Measurements from ENCODE around the gene KRTAP10-8. TPM values are rescaled to one million over a fixed set of nuclear protein-coding genes. Genes with fewer than 3 reads are reported as not detected.
"Not testable (repeated sequence)": the region's sequence is repeated elsewhere in the genome, so short reads cannot be mapped to it uniquely, and the experiment has no call there.

The KRTAP10-8 gene
- total and polyA plus RNA-seq, 7 donors, result not detected

DNA sequence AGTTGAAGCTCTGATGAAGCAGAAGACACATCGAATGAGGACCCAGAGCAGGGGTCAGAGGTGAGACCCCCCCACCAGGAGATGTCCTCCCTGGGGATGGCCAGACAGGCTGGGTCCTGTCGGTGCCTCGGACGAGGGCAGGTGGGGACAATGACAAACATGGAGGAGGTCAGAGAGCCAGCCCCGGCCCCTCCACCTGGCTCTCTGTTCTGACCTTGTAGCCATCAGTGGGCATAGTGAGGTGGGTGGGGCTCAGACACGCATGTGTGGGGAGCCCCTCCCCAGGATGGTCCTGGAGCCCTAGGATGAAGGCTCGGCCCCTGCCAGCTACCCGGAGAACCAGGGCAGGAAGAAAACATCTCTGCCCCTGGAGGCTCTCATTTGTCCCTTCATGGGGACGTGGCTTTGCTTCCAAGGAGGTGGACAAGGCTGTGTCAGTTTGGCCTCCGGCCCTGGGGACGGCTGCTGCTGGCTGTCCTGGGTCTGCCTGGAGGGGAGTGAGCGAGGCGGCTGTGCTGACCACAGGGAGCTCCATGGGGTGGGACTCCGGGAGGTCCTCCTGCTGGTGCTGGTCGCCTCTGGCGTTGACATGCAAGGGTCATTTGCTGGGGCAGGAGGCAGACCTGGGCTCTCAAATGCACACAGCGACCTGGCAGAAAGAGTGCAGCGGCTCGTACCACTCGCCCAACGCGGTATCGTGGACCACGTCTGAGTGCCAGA, 22.1 kb upstream of the KRTAP10-8 start:
- H3K9me3 ChIP-seq, result no peaks in the 10 kb centered on the region
- no peak overlapping the region for H3K27ac ChIP-seq
- TF ChIP-seq EP300 (IDR thresholded peaks at IDR 0.05) (no peak), POLR2A (IDR thresholded peaks at IDR 0.05) (no peak), POLR2AphosphoS5 (IDR thresholded peaks at IDR 0.05) (no peak)
- TF ChIP-seq, protein P1, sequence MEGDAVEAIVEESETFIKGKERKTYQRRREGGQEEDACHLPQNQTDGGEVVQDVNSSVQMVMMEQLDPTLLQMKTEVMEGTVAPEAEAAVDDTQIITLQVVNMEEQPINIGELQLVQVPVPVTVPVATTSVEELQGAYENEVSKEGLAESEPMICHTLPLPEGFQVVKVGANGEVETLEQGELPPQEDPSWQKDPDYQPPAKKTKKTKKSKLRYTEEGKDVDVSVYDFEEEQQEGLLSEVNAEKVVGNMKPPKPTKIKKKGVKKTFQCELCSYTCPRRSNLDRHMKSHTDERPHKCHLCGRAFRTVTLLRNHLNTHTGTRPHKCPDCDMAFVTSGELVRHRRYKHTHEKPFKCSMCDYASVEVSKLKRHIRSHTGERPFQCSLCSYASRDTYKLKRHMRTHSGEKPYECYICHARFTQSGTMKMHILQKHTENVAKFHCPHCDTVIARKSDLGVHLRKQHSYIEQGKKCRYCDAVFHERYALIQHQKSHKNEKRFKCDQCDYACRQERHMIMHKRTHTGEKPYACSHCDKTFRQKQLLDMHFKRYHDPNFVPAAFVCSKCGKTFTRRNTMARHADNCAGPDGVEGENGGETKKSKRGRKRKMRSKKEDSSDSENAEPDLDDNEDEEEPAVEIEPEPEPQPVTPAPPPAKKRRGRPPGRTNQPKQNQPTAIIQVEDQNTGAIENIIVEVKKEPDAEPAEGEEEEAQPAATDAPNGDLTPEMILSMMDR (IDR thresholded peaks at IDR 0.05), result no peak
- WGBS, 2 donors, result 74 to 80% methylated on average over 24 of the region's 24 CpGs
- no peaks in the 10 kb centered on the region for H3K4me1 ChIP-seq
- no peak overlapping the region for H3K4me3 ChIP-seq
- no peak for DNase-seq
- H3K27me3 ChIP-seq, result peaks cover 0 to 59% (median 30%) of the 10 kb centered on the region in 3 donors
- H3K36me3 ChIP-seq, result no peaks in the 10 kb centered on the region
- intact Hi-C loops (cut with DNase I), result no loop called here

DNA sequence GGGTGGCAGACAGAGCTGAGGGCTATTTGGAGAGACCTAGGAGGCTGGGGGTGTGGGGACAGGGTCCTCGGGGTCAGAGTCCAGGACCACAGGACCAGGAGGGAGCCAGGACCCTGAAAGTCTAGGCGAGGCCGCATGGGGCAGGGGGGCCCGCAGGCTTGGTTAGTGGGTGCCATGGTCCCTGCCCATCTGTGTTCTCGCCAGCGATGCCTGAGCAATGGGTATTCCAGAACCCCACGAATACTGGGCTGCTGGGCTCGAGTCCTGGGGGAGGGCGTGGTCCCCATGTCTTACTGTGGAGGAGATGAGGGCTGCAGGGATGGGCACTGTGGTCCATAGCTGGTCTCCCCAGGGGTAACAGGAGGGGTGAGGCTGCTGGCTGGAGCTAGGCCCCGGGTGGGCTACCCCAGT, 21.6 kb upstream of the KRTAP10-8 start:
- Histone ChIP-seq H3K9me3 (no peaks in the 10 kb centered on the region), H3K4me3 (no peak overlapping the region), H3K4me1 (no peaks in the 10 kb centered on the region), H3K27ac (no peak overlapping the region), H3K36me3 (no peaks in the 10 kb centered on the region), H3K27me3 (peaks cover 0 to 53% (median 30%) of the 10 kb centered on the region in 3 donors)
- 68 to 86% methylated on average over 10 of the region's 10 CpGs for WGBS, 2 donors
- TF ChIP-seq POLR2AphosphoS5 (IDR thresholded peaks at IDR 0.05) (no peak), POLR2A (IDR thresholded peaks at IDR 0.05) (no peak), EP300 (IDR thresholded peaks at IDR 0.05) (no peak)
- TF ChIP-seq, protein P1 (IDR thresholded peaks at IDR 0.05), result no peak
- intact Hi-C loops (cut with DNase I), result no loop called here
- no peak for DNase-seq

DNA sequence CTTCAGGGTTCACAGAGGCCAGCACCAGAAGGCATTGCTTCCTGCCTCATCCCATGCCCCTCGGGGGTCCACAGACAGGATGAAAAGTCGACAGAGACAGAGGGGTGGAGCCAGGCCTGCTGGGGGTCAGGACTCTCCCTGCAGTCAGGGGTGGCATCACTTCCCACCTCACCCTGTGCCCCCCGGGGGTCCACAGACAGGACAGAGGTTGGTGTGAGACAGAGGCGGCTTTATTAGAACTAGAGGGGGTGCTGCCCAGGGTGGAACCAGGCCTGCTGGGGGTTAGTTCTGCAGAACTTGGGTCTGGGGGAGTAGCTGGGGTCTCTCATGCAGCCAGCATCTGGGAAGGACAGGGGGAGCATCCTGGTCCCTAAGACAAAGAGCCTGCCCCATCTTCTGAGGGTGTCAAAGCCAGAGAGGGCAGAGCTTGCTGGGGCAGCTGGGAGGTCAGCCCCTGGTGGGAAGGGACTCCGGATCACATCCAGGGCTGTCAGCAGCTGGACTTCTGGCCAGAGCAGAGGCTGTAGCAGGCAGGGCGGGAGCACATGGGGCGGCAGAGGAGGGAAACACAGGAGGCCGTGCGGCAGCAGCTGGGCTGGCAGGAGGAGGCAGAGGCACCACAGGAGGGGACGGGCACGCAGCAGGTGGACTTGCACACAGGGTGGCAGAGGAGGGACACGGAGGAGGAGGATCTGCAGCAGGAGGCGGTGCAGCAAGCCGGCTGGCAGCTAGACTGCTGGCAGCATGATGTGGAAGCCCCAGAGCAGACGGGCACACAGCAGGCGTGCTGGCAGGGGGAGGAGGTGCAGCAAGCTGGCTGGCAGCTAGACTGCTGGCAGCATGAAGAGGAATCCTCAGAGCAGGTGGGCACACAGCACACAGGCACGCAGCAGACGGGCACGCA, 20.7 kb upstream of the KRTAP10-8 start:
- H3K36me3 ChIP-seq; DNase-seq; H3K4me1 ChIP-seq; H3K4me3 ChIP-seq; H3K27ac ChIP-seq; intact Hi-C loops (cut with DNase I); H3K9me3 ChIP-seq: not testable (repeated sequence)
- peaks cover 0 to 45% (median 26%) of the 10 kb centered on the region in 3 donors for H3K27me3 ChIP-seq
- 46 to 70% methylated on average over 18 to 19 of the region's 19 CpGs for WGBS, 2 donors

DNA sequence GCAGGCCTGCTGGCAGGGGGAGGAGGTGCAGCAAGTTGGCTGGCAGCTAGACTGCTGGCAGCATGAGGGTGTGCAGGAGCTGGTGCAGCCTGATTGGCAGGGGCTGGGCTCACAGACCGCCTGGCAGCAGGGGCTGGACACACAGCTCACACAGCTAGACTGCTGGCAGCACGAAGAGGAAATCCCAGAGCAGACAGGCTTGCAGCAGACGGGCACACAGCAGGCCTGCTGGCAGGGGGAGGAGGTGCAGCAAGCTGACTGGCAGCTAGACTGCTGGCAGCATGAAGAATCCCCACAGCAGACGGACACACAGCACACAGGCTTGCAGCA, 20.1 kb upstream of the KRTAP10-8 start:
- H3K9me3 ChIP-seq, H3K36me3 ChIP-seq: not testable (repeated sequence)

DNA sequence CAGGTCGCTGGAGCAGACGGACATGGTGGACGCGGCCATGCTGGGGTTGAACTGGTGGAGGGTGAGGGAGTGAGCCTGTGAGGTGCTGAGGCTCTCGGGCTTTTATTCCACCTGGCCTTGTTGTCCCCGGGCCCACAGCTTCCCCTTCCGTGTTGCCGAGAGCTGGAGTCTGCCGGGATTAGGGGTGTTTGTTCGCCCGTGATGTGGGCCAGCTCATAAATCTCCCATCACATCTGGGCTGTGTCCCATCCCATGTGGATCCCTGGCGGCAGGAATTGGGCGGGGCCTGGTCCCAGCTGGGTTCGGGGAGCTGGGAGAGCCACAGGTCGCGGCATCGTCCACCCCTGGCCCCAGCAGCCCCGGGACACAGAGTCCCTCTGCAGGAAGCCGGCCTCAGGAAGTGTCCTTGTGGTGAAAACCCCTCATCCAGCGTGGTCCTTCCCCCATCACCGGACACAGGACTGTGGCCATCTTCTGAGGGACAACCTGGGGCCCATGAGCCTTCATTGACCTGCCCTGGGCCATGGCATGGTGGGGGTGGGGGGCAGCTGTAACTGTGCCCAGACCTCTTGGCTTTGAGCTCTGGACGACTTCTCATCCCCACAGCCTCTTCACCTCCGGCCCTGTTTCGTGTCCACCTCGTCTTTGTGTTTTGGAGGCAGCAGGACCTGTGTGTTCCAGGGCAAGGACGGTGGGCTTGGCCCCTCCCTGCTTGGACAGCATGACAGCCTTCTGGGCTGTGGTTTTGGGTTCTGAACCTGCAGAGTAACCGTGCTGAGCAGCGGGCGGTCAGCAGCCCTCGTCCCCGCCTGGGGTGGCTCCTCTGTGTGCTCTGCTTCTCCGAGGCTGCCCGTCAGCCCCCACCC, 19.2 kb upstream of the KRTAP10-8 start, which contains the start of gene KRTAP10-6:
KRTAP10-6 (minus strand) TSS at position 60 of the 866 bp plus-strand sequence; CDS start at position 39, 21 bp downstream.
- H3K9me3 ChIP-seq, result no peaks in the 10 kb centered on the region
- WGBS, 2 donors, result 52 to 63% methylated on average over 33 of the region's 33 CpGs
- no peak within 1 kb of the TSS for H3K4me3 ChIP-seq
- no peak for DNase-seq
- H3K27ac ChIP-seq, result no peak within 1 kb of the TSS
- H3K36me3 ChIP-seq, result no peaks in the 10 kb centered on the region
- TF ChIP-seq POLR2AphosphoS5 (IDR thresholded peaks at IDR 0.05), result no peak
- no peak for TF ChIP-seq POLR2A (IDR thresholded peaks at IDR 0.05)
- TF ChIP-seq, protein P1 (IDR thresholded peaks at IDR 0.05), result no peak
- TF ChIP-seq EP300 (IDR thresholded peaks at IDR 0.05), result no peak
- intact Hi-C loops (cut with DNase I), result no loop called here
- H3K4me1 ChIP-seq, result no peaks in the 10 kb centered on the region
- H3K27me3 ChIP-seq, result peaks cover 0 to 39% (median 23%) of the 10 kb centered on the region in 3 donors

More for the DNA sequence above, 20.1 kb upstream of the KRTAP10-8 start:
- H3K27ac ChIP-seq; H3K4me3 ChIP-seq; DNase-seq; intact Hi-C loops (cut with DNase I); H3K4me1 ChIP-seq: not testable (repeated sequence)
- H3K27me3 ChIP-seq, result peaks cover 0 to 42% (median 23%) of the 10 kb centered on the region in 3 donors
- 15 to 57% methylated on average over 4 of the region's 4 CpGs for WGBS, 2 donors
